ENCODE data around the gene CLASP1.
"Not testable (repeated sequence)": the region's sequence is repeated elsewhere in the genome, so short reads cannot be mapped to it uniquely, and the experiment has no call there.

Gene CLASP1

DNA sequence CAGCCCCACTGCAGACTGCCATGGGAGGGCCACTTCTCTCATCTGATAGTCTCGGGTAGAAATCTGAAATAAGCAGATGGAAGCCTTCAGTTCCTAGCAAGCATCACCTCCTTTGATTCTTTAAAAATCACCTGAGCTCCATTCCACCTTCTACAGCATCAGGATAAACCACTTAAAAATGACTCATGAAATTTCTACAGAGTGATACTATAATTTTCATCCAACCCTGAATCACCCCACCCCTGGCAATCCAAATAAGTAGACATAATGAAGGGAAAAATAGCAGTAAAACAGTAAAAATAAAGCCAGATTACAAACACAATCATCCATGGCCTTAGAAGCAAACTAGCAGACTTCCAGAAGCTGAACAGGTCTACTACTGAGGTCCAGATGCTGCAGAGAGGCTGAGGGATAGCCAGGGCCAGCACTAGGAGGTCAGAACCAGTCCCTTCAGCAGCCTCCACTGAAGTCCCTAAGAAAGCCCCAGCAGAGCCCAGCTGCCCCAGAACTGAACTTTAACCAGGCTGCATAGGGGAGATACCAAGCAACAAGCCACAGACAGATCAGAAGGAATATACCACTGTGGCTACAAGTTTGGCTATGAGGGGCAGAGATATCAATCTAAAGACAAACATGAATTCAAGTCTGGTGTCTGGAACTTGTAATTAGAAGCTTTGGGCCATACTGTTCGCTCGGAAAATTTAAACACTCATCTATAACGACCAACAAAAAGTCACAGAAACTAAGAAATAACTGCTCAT lies 173.3 kb downstream of the CLASP1 start:
- no peak for DNase-seq (ENCODE audit: low read depth, low spot score)

- DNase-seq (ENCODE audit: low read depth, low spot score), result no peak
These were observed 175.8 kb downstream of the CLASP1 start for GRCh38 chr2:121473512-121473911.

DNA sequence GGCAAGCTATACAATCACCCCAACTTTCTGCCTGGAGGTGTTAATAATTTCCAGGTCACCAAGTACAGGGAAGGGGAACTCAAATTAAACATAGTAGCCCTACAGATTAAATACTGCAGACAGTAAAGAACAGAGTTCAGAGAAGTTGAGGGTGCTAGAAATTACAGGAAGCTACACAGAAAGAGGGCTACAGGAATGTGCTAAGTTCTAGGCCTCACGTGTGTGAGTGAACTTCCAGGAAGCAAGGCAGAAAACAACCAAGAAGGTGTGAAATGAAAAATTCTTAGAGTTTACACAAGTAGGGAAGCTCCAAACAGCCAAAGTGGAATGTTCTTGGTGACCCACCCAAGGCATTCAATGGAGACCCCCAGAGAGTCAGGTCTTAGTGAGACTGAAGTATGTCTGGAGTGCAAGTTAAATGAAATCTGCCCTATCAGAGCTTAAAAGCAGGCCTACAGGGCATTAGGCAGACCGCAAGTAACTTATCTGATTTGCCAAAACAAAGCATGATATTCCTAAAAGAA lies 176.7 kb downstream of the CLASP1 start:
- no peak for DNase-seq (ENCODE audit: low read depth, low spot score)

- DNase-seq (ENCODE audit: low read depth, low spot score), result no peak
These were observed 177.5 kb downstream of the CLASP1 start for GRCh38 chr2:121471532-121472469.

- no peak for DNase-seq (ENCODE audit: low read depth, low spot score)
These were observed 178.3 kb downstream of the CLASP1 start for GRCh38 chr2:121470917-121471316.

- DNase-seq (ENCODE audit: low read depth, low spot score), result no peak
These were observed 179.9 kb downstream of the CLASP1 start for GRCh38 chr2:121469356-121469755.

DNA sequence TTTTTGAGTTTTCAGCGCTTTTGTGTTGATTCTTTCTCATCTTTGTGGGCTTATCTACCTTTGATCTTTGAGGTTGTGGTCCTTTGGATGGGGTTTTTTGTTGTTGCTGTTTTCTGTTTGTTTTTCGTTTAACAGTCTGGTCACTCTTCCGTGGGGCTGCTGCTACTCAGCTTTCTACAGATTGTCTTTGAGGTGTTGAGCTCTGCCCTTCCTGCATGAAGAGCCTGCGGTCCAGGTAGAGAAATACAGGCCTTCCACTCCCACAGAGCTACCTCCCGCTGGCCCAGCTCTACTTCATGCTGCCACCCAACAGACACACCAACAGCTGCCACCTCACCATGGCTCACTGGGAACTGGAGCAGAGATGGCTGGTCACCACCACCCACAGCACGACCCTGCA lies 180.3 kb downstream of the CLASP1 start:
- no peak for DNase-seq (ENCODE audit: low read depth, low spot score)

- no peak for DNase-seq (ENCODE audit: low read depth, low spot score)
These were observed 190.0 kb downstream of the CLASP1 start for GRCh38 chr2:121459291-121459690.

- no peak for DNase-seq (ENCODE audit: low read depth, low spot score)
These were observed 192.9 kb downstream of the CLASP1 start for GRCh38 chr2:121456325-121456724.

DNA sequence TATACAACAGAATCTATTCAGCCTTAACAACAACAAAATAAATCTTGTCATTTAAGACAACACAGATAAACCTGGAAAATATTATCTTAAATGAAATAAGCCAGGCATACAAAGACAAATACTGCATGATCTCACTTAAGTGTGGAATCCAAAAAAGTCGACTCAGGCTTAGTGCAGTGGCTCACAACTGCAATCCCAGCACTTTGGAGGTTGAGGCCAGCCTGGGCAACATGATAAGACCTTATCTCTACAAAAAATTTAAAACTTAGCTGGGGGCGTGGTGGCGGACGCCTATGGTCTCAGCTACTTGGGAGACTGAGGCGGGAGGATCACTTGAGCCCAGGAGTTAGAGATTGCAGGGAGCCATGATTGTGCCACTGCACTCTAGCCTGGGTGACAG lies 193.8 kb downstream of the CLASP1 start:
- DNase-seq (ENCODE audit: low read depth, low spot score), result no peak

DNA sequence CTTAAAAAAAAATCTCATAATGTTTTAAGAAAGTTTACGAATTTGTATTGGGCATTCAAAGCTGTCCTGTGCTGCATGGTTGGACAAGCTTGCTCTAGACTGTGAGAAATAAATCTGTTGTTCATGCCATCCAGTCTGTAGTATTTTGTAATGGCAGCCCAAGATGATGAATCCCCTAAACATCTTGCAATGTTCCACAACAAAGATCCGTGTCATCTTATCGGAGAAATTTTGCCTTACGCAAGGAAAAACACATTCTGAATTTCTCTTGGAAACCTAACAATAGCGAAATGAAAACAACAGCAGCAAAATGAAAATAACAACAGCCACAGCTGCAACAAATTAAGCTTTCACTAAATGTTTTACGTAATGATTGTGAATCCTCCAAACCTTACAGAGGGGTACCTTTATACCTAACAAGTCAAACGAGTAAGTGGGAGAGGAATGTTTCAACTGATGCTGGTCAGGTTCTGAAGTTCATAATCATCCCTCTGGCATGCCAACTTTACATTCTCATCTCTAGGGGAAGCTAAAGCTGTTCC lies 194.6 kb downstream of the CLASP1 start:
- no peak for DNase-seq (ENCODE audit: low read depth, low spot score)

GRCh38 chr2:121451398-121451797 lies 197.9 kb downstream of the CLASP1 start:
- DNase-seq (ENCODE audit: low read depth, low spot score), result no peak

GRCh38 chr2:121450301-121450700 lies 199.0 kb downstream of the CLASP1 start:
- DNase-seq (ENCODE audit: low read depth, low spot score), result no peak

GRCh38 chr2:121446647-121447241 lies 202.5 kb downstream of the CLASP1 start:
- DNase-seq (ENCODE audit: low read depth, low spot score), result no peak

- no peak for DNase-seq (ENCODE audit: low read depth, low spot score)
These were observed 206.4 kb downstream of the CLASP1 start for GRCh38 chr2:121442889-121443288.

- not testable (repeated sequence) for DNase-seq (ENCODE audit: low read depth, low spot score)
These were observed 211.0 kb downstream of the CLASP1 start for GRCh38 chr2:121438290-121438689.

DNA sequence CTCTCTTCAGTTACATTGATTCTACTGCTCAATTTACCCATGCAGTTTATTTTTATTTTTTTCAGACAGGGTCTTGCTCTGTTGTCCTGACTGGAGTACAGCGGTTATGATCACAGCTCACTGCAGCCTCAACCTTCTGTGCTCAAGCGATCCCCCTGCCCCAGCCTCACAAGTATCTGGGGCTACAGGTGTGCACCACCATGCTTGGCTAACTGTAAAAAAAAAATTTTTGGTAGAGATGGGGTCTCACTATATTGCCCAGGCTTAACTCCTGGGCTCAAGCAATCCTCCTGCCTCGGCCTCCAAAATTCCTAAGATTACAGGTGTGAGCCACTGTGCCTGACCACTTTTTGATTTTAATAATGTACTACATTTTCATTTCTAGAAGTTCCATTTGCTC lies 212.3 kb downstream of the CLASP1 start:
- no peak for DNase-seq (ENCODE audit: low read depth, low spot score)

GRCh38 chr2:121435790-121436189 lies 213.5 kb downstream of the CLASP1 start:
- DNase-seq (ENCODE audit: low read depth, low spot score), result no peak

- no peak for DNase-seq (ENCODE audit: low read depth, low spot score)
These were observed 218.0 kb downstream of the CLASP1 start for GRCh38 chr2:121431214-121431613.

GRCh38 chr2:121429927-121430520 lies 219.2 kb downstream of the CLASP1 start:
- DNase-seq (ENCODE audit: low read depth, low spot score), result no peak

GRCh38 chr2:121429119-121429903 lies 220.0 kb downstream of the CLASP1 start:
- DNase-seq (ENCODE audit: low read depth, low spot score), result no peak
